Measurements from ENCODE around the gene DUOXA1. TPM values are rescaled to one million over a fixed set of nuclear protein-coding genes. Genes with fewer than 3 reads are reported as not detected.

Gene DUOXA1
- total and polyA plus RNA-seq, 8 donors = 0.52 to 135 (median 1.3) TPM

DNA sequence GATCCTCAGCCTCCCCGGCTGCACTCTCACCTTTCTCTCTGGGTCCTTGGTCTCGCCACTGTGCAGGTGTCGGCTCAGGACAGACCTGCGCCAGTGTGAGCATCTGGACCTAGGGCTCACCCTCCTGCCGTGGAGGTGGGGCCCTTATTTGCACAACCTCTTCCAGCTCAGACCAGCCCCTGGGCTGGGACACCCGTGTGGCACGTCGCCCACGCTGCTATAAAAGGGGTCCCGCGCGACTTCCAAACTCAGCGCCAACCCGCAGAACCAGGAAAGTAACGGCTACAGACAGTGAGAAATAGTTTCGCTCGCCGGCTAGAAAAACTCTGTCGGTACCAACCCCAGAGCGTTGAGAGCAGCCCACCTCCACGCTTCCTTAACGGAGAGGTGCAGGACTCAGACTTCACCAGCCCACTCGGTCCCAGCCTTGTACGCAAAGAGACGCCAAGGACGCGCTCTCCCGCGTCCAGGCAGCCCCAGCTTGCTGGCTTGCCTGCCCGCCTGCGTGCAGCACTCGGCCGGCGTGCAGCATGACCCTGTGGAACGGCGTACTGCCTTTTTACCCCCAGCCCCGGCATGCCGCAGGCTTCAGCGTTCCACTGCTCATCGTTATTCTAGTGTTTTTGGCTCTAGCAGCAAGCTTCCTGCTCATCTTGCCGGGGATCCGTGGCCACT is 15.5 kb downstream of the DUOXA1 start, which contains the start of the genes DUOX2 and DUOXA2:
Gene DUOX2 (minus strand): TSS at position 97 of the 675 bp plus-strand sequence. CDS start 761 bp downstream, outside the sequence.
Gene DUOXA2 (plus strand): TSS at position 251 of the 675 bp plus-strand sequence. CDS start 280 bp downstream, at position 531.
- H3K4me3 ChIP-seq = no peak within 1 kb of the TSS
- no peaks in the 10 kb centered on the region for H3K36me3 ChIP-seq
- TF ChIP-seq CTCF (IDR thresholded peaks at IDR 0.05) = no peak
- ATAC-seq (no peak), DNase-seq (peak in 1 of 4 donors; percentile 27)
- peaks cover 11 to 36% of the 10 kb centered on the region in 2 donors for H3K4me1 ChIP-seq
- no peaks in the 10 kb centered on the region for H3K9me3 ChIP-seq
- intact Hi-C loops (cut with DNase I) = no loop called here
- no peak within 1 kb of the TSS for H3K27ac ChIP-seq
- peaks cover 75 to 89% of the 10 kb centered on the region in 2 donors for H3K27me3 ChIP-seq

DNA sequence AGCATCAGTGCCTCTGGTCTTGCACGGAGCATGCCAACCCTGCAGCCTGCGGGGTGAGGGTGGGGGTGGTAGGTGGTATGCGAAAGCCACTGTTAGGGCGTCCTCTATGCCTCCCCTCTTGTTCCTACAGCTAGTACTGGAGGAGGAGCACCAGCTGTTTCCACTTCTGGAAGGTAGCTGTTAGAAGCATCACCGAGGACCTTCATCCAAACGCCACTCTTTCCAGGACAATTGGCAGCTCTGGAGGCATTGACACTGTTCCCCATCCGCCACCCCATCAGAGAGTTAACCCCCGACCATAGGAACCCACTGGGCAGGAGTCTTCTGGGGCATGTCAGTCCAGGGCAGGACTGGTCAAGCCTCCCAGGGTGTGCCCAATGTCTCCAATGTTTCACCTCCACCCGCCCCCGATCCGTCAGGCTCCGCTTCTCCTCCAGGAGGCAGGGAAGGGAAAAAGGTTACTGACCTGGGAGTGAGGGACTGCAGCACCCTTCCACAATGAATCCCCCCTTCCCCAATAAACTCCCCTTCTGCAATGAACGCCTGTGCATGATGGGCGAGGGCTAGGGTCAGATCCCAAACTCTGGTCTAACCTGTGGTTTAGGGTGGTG is 16.2 kb downstream of the DUOXA1 start:
- TF ChIP-seq CTCF (IDR thresholded peaks at IDR 0.05) = no peak
- H3K27ac ChIP-seq = no peak overlapping the region
- DNase-seq (peak in 1 of 4 donors; percentile 4), ATAC-seq (no peak)
- intact Hi-C loops (cut with DNase I) = no loop called here
- H3K4me3 ChIP-seq = no peak overlapping the region
- no peaks in the 10 kb centered on the region for H3K9me3 ChIP-seq
- H3K27me3 ChIP-seq = peaks cover 75 to 97% of the 10 kb centered on the region in 2 donors
- no peaks in the 10 kb centered on the region for H3K36me3 ChIP-seq
- peaks cover 11 to 36% of the 10 kb centered on the region in 2 donors for H3K4me1 ChIP-seq

GRCh38 chr15:45112591-45113379 is 16.9 kb downstream of the DUOXA1 start:
- intact Hi-C loops (cut with DNase I) = no loop called here
- no peak overlapping the region for H3K4me3 ChIP-seq
- DNase-seq (peak in 2 of 4 donors; percentile 30 to 77), ATAC-seq (no peak)
- H3K9me3 ChIP-seq = no peaks in the 10 kb centered on the region
- no peak overlapping the region for H3K27ac ChIP-seq
- no peaks in the 10 kb centered on the region for H3K36me3 ChIP-seq
- peaks cover 9 to 31% of the 10 kb centered on the region in 2 donors for H3K4me1 ChIP-seq
- peaks cover 73 to 99% of the 10 kb centered on the region in 2 donors for H3K27me3 ChIP-seq
- no peak for TF ChIP-seq CTCF (IDR thresholded peaks at IDR 0.05)

DNA sequence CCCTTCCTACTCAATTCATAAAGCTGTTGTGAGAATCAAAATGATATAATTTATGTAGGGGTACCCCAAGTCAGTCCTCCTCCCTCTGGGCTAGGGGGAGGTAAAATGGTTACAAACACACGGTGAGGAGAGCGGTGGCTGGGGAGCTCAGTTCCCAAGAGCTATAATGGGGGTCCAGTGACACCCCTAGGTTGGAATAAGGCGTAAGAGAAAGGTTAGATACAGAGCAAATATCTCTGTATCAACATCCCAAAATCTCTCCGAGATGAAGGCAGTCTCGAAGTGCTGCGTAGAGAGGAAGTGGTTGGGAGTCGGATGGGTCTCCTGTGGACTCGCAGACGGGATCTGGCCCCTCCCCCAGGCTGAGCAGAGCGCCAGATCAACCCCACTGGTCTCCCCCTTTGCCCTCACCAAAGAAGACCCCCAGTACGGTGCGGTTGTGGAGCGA is 17.5 kb downstream of the DUOXA1 start:
- intact Hi-C loops (cut with DNase I) = no loop called here
- no peak for DNase-seq
- no peaks in the 10 kb centered on the region for H3K36me3 ChIP-seq
- no peak for TF ChIP-seq CTCF (IDR thresholded peaks at IDR 0.05)
- no peak for ATAC-seq
- no peak overlapping the region for H3K27ac ChIP-seq
- H3K4me3 ChIP-seq = no peak overlapping the region
- no peaks in the 10 kb centered on the region for H3K9me3 ChIP-seq
- H3K27me3 ChIP-seq = peaks cover 67 to 96% of the 10 kb centered on the region in 2 donors
- H3K4me1 ChIP-seq = peaks cover 8 to 25% of the 10 kb centered on the region in 2 donors
